ENCODE measurements around the gene MPPED1.

The MPPED1 gene

DNA sequence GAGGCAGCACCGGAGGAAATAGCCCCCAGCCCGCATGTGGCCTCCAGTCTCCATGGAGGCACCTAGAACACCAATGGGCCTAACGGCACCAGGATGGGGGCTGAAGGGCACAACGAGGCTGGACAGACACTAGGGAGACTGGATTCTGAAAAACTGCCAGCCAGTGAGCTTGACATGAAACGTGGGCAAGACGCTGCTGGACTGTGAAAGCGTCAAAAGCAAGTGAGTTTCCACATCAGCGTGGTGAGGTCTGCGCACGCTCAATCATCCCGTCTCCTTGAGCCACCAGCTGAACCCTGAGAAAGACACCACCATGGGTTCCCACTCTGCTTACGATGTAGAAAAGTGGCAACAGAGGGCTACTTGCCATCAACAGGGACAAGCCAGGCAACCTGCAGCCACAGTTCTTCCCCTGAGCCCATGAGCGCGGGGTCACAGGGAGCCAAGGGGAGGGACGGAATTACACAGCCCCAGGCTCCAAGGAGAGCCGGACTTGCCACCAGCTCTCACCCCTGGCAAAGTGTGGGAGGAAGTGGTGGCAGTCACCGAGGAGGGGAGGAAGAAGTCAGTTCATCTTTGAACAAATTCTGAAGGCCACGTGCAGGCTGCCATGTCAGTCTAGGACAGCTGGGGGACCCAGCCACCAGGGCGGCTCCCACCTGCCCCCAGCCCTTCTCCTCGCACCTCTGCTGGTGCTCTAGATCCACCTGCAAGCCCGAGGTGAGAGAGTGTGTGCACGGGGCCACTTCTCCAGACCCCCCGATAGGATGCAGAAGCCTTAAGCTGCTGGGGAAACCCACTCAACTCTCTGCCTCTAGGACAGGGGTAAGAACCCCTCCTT lies 131.1 kb downstream of the MPPED1 start:
- no peak for TF ChIP-seq CTCF (IDR thresholded peaks at IDR 0.05)

DNA sequence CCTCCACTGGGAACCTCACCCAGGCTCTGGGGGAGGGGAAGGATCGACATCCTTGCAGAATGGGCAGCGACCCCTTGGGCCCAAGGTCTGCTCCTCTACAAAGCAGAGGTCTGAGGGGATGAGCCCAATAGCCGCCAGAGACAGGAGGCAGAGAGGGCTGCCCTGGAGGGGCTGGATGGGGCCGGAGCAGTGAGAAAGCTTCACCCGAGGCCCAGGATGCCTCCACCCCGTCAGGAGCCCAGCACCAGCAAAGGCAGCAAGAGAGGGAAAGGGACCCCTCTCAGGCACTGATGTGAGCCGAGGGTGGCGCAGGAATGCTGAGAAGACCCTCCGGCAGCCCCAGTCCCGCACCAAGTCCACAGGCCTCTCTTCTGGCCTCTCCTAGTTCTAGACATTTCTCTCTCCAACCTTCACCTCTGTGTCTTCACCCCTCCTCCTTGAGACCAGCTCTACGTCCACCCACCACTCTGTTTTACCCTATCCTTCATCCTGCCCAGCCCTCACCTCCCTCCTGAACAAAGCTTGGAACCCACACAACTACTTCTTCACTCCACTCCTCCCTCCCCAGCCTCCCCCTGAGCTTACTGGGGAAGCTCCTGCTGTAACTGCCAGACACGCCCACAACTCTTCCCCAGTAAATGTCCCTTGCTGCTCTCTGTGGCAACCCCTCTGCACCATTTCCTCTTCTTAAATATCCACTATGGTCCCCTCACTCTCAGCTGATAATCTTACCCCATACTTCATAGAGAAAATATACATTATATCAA lies 131.9 kb downstream of the MPPED1 start:
- no peak for TF ChIP-seq CTCF (IDR thresholded peaks at IDR 0.05)

- TF ChIP-seq CTCF (IDR thresholded peaks at IDR 0.05): no peak
Measured at GRCh38 chr22:43544289-43544673, 132.5 kb downstream of the MPPED1 start.

GRCh38 chr22:43546186-43546585 lies 134.4 kb downstream of the MPPED1 start:
- no peak for TF ChIP-seq CTCF (IDR thresholded peaks at IDR 0.05)

DNA sequence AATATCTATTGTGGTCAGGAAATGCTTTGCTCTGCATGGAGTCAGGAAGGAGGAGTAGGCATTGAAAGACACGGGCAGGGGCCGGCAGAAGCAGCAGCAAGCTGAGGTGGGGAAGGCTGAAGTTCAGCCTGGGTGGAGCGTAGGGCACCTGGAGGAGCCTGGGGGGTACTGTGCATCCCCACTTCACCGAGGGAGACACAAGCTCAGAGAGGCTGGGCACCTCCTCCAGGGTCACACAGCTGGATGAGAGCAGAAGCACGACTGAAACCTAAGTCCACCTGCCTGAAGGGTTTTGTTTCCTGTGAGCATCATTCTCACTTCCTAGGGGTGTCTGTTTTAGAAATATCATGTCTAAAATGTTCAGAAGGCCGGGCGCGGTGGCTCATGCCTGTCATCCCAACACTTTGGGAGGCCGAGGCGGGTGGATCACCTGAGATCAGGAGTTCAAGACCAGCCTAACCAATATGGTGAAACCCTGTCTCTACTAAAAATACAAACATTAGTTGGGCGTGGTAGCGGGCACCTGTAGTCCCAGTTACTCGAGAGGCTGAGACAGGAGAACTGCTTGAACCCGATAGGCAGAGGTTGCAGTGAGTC lies 138.3 kb downstream of the MPPED1 start:
- no peak for TF ChIP-seq CTCF (IDR thresholded peaks at IDR 0.05)

- TF ChIP-seq CTCF (IDR thresholded peaks at IDR 0.05): no peak
Measured at GRCh38 chr22:43550672-43551071, 138.9 kb downstream of the MPPED1 start.

- TF ChIP-seq CTCF (IDR thresholded peaks at IDR 0.05): no peak
Measured at GRCh38 chr22:43553451-43554258, 141.8 kb downstream of the MPPED1 start.

Measured in LNCAP (cell line).